CD4-positive, alpha-beta T cell treated with Interleukin-6 for 4 hours (primary cell): ENCODE results near the gene CAST.

Experiments used
- DNase-seq: peaks from one replicate; pipeline ENCODE4 v3.0.0-alpha.2; 2020; ENCODE audit warnings: mixed read lengths

CAST gene

DNA sequence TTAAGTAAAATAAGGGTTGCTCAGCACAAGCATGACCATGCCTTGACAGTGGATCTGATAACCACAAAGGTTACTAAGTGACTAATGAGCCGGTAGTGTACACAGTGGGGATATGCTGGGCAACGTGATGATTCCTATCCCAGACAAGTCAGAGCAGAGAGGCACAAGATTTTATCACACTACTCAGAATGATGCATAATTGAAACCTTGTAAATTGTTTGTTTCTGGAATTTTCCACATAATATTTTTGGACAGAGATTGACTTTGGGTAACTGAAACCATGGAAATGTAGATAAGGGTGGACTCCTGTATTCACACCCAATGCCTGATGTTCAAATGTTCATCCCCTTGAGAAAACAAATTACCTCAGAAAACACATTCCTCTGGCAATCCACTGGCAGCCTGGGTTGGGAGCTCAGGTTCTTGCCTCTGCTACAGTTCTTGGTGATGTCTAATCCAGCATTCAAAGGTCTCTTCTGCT, 161.8 kb downstream of the CAST start:
- no peak for DNase-seq
